ENCODE data around the gene TET2.

Gene TET2

DNA sequence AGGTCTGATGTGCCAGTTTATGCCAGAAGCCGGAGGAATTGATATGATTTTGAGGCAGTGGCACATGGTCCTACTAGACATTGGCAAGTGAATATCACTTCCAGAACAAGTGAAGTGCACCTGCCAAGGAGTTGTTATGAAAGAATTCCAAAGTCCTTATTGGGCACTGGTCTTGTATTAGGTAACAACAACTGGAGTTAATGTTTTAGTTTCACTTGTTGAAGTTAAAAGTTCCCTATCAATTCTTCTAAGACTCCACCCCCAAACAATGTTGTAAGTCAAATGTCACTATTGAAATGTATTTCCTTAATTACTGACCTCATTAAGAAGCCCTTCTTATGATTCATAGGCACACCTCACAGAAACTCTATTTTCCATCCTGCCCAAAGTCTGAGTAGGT lies 3.1 kb downstream of the TET2 start:
- no peak for FAIRE-seq
- TF ChIP-seq POLR2A (IDR thresholded peaks at IDR 0.05; ENCODE audit: low read depth, low read length), result no peak
- no peak for DNase-seq (ENCODE audit: insufficient read length, low spot score)

DNA sequence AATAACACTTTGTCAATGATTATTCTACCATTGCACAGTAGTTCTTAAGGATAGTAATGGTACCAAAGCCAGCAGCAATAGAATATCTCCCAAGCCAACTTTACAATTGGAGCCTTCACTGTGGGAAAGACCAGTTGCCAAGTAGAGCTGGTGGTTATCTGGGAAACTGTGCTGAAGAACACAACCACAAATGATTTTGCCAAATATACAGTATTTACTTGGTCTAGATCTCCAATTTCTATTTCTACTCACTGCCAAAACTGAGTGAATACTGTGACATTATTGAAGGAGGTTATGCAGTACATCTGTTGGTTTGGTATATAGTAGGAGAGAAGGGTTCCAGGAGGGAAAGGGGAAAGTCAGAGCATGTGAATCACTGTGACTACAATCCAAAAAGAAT lies 3.8 kb downstream of the TET2 start:
- DNase-seq (ENCODE audit: insufficient read length, low spot score), result no peak
- FAIRE-seq, result no peak

DNA sequence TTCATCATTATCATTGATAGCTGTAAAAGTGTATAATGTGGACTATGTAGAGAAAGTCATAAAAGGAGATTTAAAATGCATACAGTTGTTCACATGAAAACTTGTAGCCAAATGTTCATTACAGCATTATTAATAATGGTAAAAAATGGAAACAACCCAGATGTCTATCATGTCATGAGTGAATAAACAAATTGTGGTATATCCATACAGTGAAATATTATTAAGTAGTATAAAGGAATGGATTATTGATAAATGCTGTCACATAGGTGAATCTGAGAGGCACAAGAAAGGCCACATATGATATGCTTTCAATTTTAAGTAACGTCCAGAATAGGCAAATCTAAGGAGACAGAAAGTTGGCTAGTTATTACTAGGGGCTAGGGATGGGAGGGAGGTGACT lies 7.1 kb downstream of the TET2 start:
- no peak for TF ChIP-seq POLR2A (IDR thresholded peaks at IDR 0.05; ENCODE audit: low read depth, low read length)
- FAIRE-seq, result no peak
- DNase-seq (ENCODE audit: insufficient read length, low spot score), result no peak

More for the DNA sequence above, 3.8 kb downstream of the TET2 start:
- TF ChIP-seq POLR2A (IDR thresholded peaks at IDR 0.05; ENCODE audit: low read depth, low read length), result no peak

DNA sequence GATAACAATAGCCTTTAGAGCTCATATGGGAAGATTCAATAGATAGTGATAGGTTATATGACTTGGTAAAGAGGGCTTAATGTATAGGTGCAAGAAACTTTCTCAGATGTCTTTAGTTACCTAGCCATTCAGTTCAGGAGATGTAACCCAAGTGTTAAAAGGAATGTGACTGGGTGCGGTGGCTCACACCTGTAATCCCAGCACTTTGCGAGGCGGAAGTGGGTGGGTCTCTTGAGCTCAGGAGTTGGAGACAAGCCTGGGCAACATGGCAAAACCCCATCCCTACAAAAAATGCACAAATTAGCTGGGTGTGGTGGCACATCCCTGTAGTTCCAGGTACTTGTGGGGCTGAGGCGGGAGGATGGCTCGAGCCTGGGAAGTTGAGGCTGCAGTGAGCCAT lies 7.9 kb downstream of the TET2 start:
- FAIRE-seq (no peak), DNase-seq (ENCODE audit: insufficient read length, low spot score) (no peak)
- TF ChIP-seq POLR2A (IDR thresholded peaks at IDR 0.05; ENCODE audit: low read depth, low read length), result no peak

DNA sequence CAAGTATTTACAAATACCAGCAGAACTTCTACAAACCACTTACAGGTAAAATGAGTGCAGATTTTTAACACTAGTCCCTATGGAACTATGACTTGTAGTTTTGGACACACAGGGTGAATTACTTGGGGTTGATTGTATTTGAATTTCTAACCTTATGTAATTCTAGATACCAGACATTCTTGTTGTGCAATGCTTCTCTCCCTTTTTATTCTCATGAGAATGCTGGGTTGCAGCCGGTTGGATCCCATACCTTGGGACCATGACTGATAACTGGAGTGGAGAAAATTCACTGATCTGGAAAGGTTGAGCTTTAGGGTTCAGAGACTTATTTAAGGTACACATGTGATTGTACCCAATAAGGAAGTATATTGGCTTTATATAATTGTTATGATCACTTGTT lies 8.8 kb downstream of the TET2 start:
- FAIRE-seq, result no peak
- no peak for TF ChIP-seq POLR2A (IDR thresholded peaks at IDR 0.05; ENCODE audit: low read depth, low read length)

DNA sequence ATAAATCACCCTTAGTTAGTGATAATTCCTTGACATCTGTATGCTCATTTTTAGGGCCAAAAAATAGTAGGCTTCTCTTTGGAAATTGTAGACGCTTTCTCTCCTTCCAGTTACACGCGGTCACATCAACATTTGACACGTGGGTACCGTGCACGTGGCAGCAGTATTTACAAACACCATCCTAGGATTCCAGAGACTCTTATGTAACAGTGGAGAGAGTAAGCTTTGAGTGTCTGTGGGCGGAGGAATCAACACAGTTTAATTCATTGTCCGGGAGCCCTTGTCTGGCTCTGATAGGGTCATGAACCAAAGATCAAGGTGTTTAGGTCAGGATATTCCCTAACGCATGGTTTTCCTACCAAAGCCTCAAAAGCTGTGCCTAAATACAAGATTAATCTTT lies 12.2 kb downstream of the TET2 start:
- DNase-seq (ENCODE audit: insufficient read length, low spot score) (no peak), FAIRE-seq (no peak)
- TF ChIP-seq POLR2A (IDR thresholded peaks at IDR 0.05; ENCODE audit: low read depth, low read length), result no peak

More for the DNA sequence above, 8.8 kb downstream of the TET2 start:
- no peak for DNase-seq (ENCODE audit: insufficient read length, low spot score)

DNA sequence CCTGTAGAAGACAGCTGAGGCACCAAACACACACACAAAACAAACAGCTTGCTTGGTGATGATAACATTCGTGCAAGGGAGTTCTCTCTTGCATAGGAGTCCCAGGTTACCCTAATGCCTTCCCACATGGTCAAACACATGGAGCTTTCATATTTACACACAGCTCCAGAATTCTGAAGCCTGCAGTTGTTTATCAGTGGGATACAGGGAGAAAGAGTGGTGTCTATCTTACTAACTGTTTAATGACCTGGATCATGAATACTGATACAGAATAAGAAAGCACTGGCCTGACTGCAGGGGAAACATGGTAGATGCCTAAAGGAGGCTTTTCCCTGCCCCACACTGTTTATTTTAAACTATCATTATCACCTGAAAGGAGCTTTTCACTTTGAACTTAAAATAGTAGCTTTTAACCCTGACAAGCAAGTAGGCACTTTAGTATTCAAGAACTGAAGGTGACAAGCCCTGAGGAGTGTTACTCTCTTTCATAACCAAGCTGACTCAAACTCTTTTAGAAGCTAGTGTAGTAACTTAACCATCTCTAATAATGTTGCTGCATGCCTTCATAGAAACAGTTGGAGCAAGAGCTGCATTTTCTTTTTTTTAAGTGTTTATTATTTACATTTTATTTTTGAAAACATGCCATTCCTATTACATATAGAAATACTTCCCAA lies 15.6 kb downstream of the TET2 start:
- TF ChIP-seq POLR2A (IDR thresholded peaks at IDR 0.05; ENCODE audit: low read depth, low read length), result no peak
- DNase-seq (ENCODE audit: insufficient read length, low spot score), result no peak
- FAIRE-seq, result no peak

DNA sequence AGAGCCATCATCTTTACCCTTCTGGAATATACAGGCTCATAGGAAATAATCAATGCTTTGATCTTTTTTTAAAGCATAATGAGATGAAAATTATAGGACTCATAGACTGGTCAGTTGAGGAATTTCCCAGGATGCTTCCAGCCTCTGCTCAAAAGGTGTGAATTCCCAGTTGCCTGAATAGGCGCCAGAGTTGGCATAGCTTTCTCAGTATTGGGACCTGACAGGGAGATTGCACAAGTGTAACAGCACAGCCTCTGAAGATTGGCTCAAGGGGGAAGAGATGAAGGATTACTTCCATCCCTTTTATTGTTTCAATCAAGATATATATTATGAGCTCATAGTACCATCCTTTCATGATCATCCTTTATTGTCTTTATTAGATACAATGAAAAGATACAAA lies 17.9 kb downstream of the TET2 start:
- DNase-seq (ENCODE audit: insufficient read length, low spot score), result no peak
- FAIRE-seq, result no peak
- no peak for TF ChIP-seq POLR2A (IDR thresholded peaks at IDR 0.05; ENCODE audit: low read depth, low read length)

DNA sequence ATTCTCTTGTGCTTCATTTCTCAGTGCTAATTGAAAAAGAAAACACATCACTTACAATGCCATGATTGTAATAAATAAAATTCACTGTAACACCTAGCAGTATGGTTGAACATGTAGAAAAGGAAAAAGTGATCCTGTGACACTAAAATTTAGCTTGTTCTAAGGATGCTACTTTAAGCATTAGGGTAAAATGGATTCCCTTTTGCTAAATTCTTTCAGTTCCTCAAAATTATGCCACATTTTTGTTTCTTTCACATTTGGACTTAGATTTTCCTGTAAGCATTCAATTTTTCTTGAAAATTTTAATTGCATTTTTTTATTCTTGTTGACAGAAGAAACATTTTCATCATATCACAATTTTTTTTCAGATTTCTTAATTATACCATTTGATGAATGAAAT lies 19.4 kb downstream of the TET2 start:
- no peak for TF ChIP-seq POLR2A (IDR thresholded peaks at IDR 0.05; ENCODE audit: low read depth, low read length)
- FAIRE-seq (no peak), DNase-seq (ENCODE audit: insufficient read length, low spot score) (no peak)

DNA sequence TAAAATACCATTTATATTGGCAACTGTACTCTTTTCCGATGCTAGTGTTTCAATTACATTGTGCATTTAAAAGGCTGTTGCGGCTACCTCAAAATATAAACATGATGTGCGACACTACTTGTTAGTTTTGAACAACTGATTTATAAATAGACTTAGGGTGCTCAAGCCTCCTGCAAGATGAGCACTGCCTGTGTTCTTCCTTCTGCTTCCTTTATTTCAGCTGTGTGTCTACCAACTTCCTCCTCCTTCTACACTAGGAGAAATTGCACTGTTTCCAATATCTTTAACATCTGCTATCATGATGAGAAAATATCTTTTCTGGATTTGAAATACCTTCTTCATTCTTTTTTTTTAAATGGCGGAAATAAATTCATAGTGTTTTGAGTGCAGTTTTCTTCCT lies 24.0 kb downstream of the TET2 start:
- FAIRE-seq (no peak), DNase-seq (ENCODE audit: insufficient read length, low spot score) (no peak)
- no peak for TF ChIP-seq POLR2A (IDR thresholded peaks at IDR 0.05; ENCODE audit: low read depth, low read length)

DNA sequence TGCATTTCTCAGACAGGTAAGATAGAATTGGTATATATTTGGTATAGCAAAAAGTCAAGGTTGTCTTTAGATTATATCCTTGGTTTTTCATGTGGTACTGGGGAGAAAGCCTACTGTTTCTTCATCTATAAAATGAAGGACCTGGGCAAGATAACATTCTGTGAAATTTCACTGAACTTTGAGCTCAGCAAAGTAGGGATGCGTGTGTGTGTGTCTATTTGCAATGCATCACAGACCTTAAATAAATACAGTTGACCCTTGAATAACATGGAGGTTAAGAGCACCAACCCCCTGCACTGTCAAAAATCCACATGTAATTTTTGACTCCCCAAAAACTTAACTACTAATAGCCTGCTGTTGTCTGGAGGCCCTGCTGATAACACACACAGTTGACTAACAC lies 25.2 kb downstream of the TET2 start:
- DNase-seq (ENCODE audit: insufficient read length, low spot score) (no peak), FAIRE-seq (no peak)
- no peak for TF ChIP-seq POLR2A (IDR thresholded peaks at IDR 0.05; ENCODE audit: low read depth, low read length)

DNA sequence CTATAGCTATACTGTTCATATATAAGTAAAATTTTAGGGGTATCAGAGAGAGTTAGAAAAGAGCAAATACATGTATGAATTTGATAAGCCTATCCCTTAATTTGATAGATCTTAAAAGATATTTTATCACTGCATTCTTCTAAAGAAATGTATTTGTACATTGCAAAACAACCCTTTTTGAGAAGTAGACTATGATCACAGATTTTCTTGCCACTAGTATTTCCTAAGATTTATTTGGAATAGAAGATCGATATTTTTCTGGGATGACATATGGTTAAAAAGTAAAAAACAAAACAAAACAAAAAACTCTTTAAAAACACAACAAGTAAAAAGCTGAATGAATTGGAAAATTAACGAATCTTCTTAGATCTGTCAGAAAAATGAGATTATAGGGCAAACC lies 27.4 kb downstream of the TET2 start:
- DNase-seq (ENCODE audit: insufficient read length, low spot score) (no peak), FAIRE-seq (no peak)
- no peak for TF ChIP-seq POLR2A (IDR thresholded peaks at IDR 0.05; ENCODE audit: low read depth, low read length)

DNA sequence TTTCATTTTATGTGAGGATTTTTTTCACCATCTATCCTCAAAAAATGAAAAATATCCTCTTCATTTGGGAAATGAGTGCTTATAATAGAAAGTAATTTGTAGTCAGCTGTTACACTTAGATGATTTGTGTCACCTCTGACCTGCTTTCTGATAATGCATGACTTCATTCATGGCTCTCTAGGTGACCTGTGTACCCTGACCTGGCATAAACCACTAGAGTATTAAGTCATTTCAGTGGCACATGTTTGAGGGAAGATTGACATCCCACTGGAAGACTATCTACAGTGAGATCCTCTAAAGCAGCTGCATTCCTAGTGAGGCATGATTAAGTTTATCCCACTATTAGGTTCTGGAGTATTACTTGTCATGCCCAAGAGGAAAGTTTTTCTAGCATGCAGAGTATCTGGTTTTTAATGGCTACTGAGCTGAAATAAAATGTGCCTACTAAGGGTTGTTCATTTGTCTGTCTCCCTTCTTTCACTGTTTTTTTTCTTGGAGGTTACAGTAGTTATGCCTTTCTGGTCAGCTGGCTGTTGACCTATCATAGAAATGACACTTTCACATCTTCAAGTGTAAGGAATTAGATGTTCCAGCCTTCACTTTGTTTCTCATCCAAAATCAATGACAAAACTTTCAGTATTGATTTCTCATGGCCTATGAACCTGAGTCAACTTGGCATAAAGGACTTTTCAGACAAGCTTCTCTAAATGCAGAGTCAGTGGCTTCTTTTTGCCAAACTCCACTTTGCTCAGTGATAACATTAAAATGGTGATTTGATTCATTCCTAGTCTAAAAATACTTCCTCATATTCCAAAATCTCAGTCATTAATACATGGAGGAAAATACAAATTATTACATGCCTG lies 33.1 kb downstream of the TET2 start:
- FAIRE-seq, result no peak
- DNase-seq (ENCODE audit: insufficient read length, low spot score), result no peak
- no peak for TF ChIP-seq POLR2A (IDR thresholded peaks at IDR 0.05; ENCODE audit: low read depth, low read length)

DNA sequence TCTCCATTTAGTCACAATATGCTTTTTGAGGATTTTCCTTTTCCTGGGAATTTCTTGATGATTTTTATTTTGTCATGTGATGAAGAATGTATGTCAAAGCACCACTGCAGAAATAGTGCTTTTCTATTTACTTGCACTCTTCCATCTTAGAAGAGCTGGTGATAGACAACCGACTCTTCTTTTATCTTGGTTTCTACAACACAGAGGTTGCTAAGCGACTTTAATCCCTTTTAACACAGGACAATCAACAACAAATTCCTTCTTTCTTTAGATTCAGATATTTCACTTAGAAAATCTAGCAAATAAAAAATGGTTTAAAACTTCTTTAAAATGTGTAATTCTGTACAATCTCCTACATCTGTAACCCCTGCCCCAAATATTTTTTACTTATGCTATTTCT lies 34.6 kb downstream of the TET2 start:
- TF ChIP-seq POLR2A (IDR thresholded peaks at IDR 0.05; ENCODE audit: low read depth, low read length), result no peak
- no peak for FAIRE-seq
- DNase-seq (ENCODE audit: insufficient read length, low spot score), result no peak

DNA sequence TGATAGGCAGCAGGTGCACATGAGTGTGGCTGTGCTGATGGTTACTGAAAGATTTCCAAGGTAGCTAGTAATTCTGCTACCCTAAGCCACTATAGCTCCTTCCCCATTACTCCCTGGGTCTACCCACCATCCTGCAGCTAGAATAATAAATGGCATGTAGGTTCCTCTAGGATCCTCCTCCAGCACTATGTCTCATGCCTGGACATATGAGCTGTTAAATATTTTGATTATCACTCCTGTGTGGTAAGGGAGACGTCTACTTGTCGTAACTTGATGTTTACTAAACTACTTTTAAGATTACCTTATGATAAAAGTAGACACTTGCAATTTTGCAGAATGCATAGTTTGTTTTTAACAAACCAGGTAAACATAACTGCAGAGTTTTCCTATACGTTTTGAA lies 35.5 kb downstream of the TET2 start:
- no peak for DNase-seq (ENCODE audit: insufficient read length, low spot score)
- no peak for FAIRE-seq
- no peak for TF ChIP-seq POLR2A (IDR thresholded peaks at IDR 0.05; ENCODE audit: low read depth, low read length)
